Retinal pigment epithelial cell (primary cell): Measurements from ENCODE around the gene TSLP.

ENCODE experiments used
- DNase-seq: peaks from one replicate; pipeline ENCODE4 v3.0.0-alpha.2; 2010; ENCODE audit warnings: low read depth
- H3K4me3 ChIP-seq: 2 replicates; pipeline ENCODE4 v1.5.1; 2011; ENCODE audit warnings: mild to moderate bottlenecking, low read length, control low read depth, moderate library complexity
- CTCF ChIP-seq: conservative IDR thresholded peaks from 2 replicates; pipeline ENCODE4 v1.5.1; 2011; ENCODE audit warnings: low read depth, low read length, control low read depth, inconsistent platforms

Gene TSLP

GRCh38 chr5:111095982-111096381, 24.5 kb downstream of the TSLP start:
- no peak for TF ChIP-seq CTCF
- H3K4me3 ChIP-seq: no peak overlapping the region
- DNase-seq: no peak

GRCh38 chr5:111099058-111099778, 27.7 kb downstream of the TSLP start:
- TF ChIP-seq CTCF: no peak

GRCh38 chr5:111106320-111106948, 34.9 kb downstream of the TSLP start:
- TF ChIP-seq CTCF: no peak
- H3K4me3 ChIP-seq: no peak overlapping the region
- DNase-seq: no peak

More at GRCh38 chr5:111099058-111099778, 27.7 kb downstream of the TSLP start:
- no peak overlapping the region for H3K4me3 ChIP-seq
- no peak for DNase-seq

GRCh38 chr5:111107371-111107770, 35.9 kb downstream of the TSLP start:
- H3K4me3 ChIP-seq: no peak overlapping the region
- TF ChIP-seq CTCF: no peak

GRCh38 chr5:111111956-111112355, 40.4 kb downstream of the TSLP start:
- no peak for DNase-seq
- TF ChIP-seq CTCF: no peak
- no peak overlapping the region for H3K4me3 ChIP-seq

More at GRCh38 chr5:111107371-111107770, 35.9 kb downstream of the TSLP start:
- DNase-seq: no peak

GRCh38 chr5:111113678-111114077, 42.2 kb downstream of the TSLP start:
- TF ChIP-seq CTCF: no peak
- H3K4me3 ChIP-seq: no peak overlapping the region
- no peak for DNase-seq

- H3K4me3 ChIP-seq: no peak overlapping the region
- DNase-seq: no peak
- no peak for TF ChIP-seq CTCF
These were observed 43.7 kb downstream of the TSLP start for GRCh38 chr5:111115229-111115628.
